Lung (tissue), 12 donors: ENCODE measurements around the gene GPATCH4. TPM values are rescaled to one million over a fixed set of nuclear protein-coding genes. Genes with fewer than 3 reads are reported as not detected.
A peak's percentile ranks its signal among the peaks of the same experiment; 100 is the strongest.

ENCODE experiments used
- ATAC-seq: fragments of 200-7000 bp; cut with Tn5 transposase; one replicate; pipeline ENCODE4 v1.9.1; 2020; ENCODE audit warnings: moderate number of reproducible peaks; ENCODE audit not compliant: insufficient read depth, low FRiP score
- DNase-seq, 3 donors: peaks; one replicate each; pipeline ENCODE4 v3.0.0-alpha.2; 2013 to 2017
- H3K27ac ChIP-seq, 2 donors: one replicate each; pipeline ENCODE4 v1.5.1; 2013; ENCODE audit warnings: mild to moderate bottlenecking in 2 of 2, moderate library complexity in 2 of 2, control low read depth in 1 of 2, inconsistent platforms in 1 of 2, low read depth in 1 of 2, low read length in 1 of 2
- H3K27me3 ChIP-seq, 3 donors: one replicate each; pipeline ENCODE4 v1.5.1; 2013; ENCODE audit warnings: low read length in 2 of 3; ENCODE audit not compliant: control insufficient read depth in 3 of 3, insufficient read depth in 3 of 3
- H3K36me3 ChIP-seq, 4 donors: one replicate each; pipeline ENCODE4 v1.5.1; 2013; ENCODE audit warnings: low read length in 4 of 4, mild to moderate bottlenecking in 1 of 4, moderate library complexity in 1 of 4; ENCODE audit not compliant: control insufficient read depth in 4 of 4, insufficient read depth in 4 of 4
- H3K4me1 ChIP-seq, 5 donors: one replicate each; pipeline ENCODE4 v1.5.1; 2013; ENCODE audit warnings: low read length in 5 of 5, mild to moderate bottlenecking in 2 of 5, moderate library complexity in 1 of 5; ENCODE audit not compliant: control insufficient read depth in 5 of 5, insufficient read depth in 5 of 5
- H3K4me3 ChIP-seq: one replicate; pipeline ENCODE4 v1.5.1; 2013; ENCODE audit warnings: mild to moderate bottlenecking, control low read depth, moderate library complexity
- H3K9ac ChIP-seq, 2 donors: one replicate each; pipeline ENCODE4 v1.5.1; 2013; ENCODE audit warnings: low read length in 2 of 2, control low read depth in 1 of 2; ENCODE audit not compliant: insufficient read depth in 1 of 2
- H3K9me3 ChIP-seq, 4 donors: one replicate each; pipeline ENCODE4 v1.5.1; 2013; ENCODE audit warnings: low read length in 3 of 4, mild to moderate bottlenecking in 1 of 4, moderate library complexity in 1 of 4; ENCODE audit not compliant: control insufficient read depth in 4 of 4, insufficient read depth in 3 of 4
- CTCF ChIP-seq: IDR thresholded peaks from 2 replicates; pipeline ENCODE4 v1.5.1; 2012; ENCODE audit warnings: mild to moderate bottlenecking; ENCODE audit errors: control extremely low read depth, extremely low read depth
- WGBS, 2 donors: extraction: QIAGEN DNeasy Blood & Tissue Kit; methylation state at CpG; one replicate each; pipeline ENCODE4 v1.1.7; 2013; 5-methylcytosine and 5-hydroxymethylcytosine counted together
- polyA plus RNA-seq, 2 donors: library from polyadenylated mRNA; stranded (reverse); fragments of 200-250 nt; gene quantifications; one replicate each; pipeline ENCODE4 v1.2.1, GENCODE V29; 2013
- total RNA-seq, 2 donors: library from RNA; depleted of rRNA in 1 of 2; stranded (reverse); fragments of >200 nt in 1 of 2; gene quantifications; one replicate each; pipeline ENCODE4 v1.2.1, GENCODE V29; 2014 to 2021
- donor health status: control.
- donor health status: control.
- donor health status: Bipolar disorder and iron deficiency.
- donor health status: healthy.
- donor health status: DM: yes; HTN: yes; CAD: no.

GPATCH4 gene
- total and polyA plus RNA-seq, 4 donors, result 11.9 to 34.3 (median 24.6) TPM

- Histone ChIP-seq H3K4me1 (peaks cover 0 to 8% (median 0%) of the 10 kb centered on the region in 5 donors), H3K36me3 (no peaks in the 10 kb centered on the region), H3K4me3 (no peak overlapping the region), H3K27me3 (peaks cover 15 to 91% (median 73%) of the 10 kb centered on the region in 3 donors), H3K9me3 (no peaks in the 10 kb centered on the region), H3K9ac (no peak overlapping the region), H3K27ac (no peak overlapping the region)
- no peak for ATAC-seq
- WGBS, 2 donors, result 48 to 53% methylated on average over 7 of the region's 7 CpGs
- no peak for TF ChIP-seq CTCF
- DNase-seq, result peak in 1 of 3 donors; percentile 2
These were observed 41.9 kb upstream of the GPATCH4 start for GRCh38 chr1:156643049-156643777.

- H3K27ac ChIP-seq, result no peak overlapping the region
- H3K9me3 ChIP-seq, result no peaks in the 10 kb centered on the region
- no peak overlapping the region for H3K9ac ChIP-seq
- WGBS, 2 donors, result 12% methylated on average over 39 to 40 of the region's 40 CpGs
- no peak for TF ChIP-seq CTCF
- no peaks in the 10 kb centered on the region for H3K36me3 ChIP-seq
- H3K27me3 ChIP-seq, result peaks cover 15 to 90% (median 67%) of the 10 kb centered on the region in 3 donors
- H3K4me1 ChIP-seq, result peaks cover 0 to 8% (median 0%) of the 10 kb centered on the region in 5 donors
- DNase-seq, result no peak
- no peak for ATAC-seq
- H3K4me3 ChIP-seq, result no peak overlapping the region
These were observed 41.2 kb upstream of the GPATCH4 start for GRCh38 chr1:156642265-156643048.

GRCh38 chr1:156641761-156642264 is 40.5 kb upstream of the GPATCH4 start, which contains the start of gene BCAN:
TSS of gene BCAN (plus strand) at chr1:156642117. CDS start at chr1:156646055, 3,938 bp downstream.
- ATAC-seq (no peak), DNase-seq (peak; percentile 65 to 70 (median 68))
- Histone ChIP-seq H3K4me1 (peaks cover 0 to 8% (median 0%) of the 10 kb centered on the region in 5 donors), H3K9me3 (no peaks in the 10 kb centered on the region), H3K36me3 (no peaks in the 10 kb centered on the region), H3K4me3 (no peak within 1 kb of the TSS), H3K9ac (no peak within 1 kb of the TSS), H3K27me3 (peaks cover 15 to 88% (median 62%) of the 10 kb centered on the region in 3 donors), H3K27ac (no peak within 1 kb of the TSS)
- no peak for TF ChIP-seq CTCF
- 1 to 2% methylated on average over 25 to 46 of the region's 46 CpGs for WGBS, 2 donors
